ENCODE results near the gene EXOC3L1.

DNA sequence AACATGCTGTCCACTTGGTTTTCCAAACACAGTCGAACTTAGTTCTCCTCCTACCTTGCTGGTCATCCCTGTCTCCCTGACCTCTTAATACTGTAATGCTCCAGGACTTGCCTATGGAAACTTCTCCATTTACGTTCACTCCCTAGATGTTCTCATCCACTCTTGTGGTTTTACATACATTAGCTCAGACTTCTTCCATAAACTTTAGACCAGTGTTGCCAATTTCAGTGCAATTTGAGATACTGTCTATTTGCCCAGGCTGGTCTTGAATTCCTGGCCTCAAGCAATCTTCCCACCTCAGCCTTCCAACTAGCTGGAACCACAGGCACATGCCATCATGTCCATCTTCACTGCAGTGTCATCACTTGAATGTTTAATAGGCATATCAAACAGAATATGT lies 7.6 kb downstream of the EXOC3L1 start:
- TF ChIP-seq, protein P1, sequence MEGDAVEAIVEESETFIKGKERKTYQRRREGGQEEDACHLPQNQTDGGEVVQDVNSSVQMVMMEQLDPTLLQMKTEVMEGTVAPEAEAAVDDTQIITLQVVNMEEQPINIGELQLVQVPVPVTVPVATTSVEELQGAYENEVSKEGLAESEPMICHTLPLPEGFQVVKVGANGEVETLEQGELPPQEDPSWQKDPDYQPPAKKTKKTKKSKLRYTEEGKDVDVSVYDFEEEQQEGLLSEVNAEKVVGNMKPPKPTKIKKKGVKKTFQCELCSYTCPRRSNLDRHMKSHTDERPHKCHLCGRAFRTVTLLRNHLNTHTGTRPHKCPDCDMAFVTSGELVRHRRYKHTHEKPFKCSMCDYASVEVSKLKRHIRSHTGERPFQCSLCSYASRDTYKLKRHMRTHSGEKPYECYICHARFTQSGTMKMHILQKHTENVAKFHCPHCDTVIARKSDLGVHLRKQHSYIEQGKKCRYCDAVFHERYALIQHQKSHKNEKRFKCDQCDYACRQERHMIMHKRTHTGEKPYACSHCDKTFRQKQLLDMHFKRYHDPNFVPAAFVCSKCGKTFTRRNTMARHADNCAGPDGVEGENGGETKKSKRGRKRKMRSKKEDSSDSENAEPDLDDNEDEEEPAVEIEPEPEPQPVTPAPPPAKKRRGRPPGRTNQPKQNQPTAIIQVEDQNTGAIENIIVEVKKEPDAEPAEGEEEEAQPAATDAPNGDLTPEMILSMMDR (conservative IDR thresholded peaks at IDR 0.05; ENCODE audit: low read length): no peak
- no peak for TF ChIP-seq EZH2phosphoT487 (IDR thresholded peaks at IDR 0.05; ENCODE audit: borderline replicate concordance, low read depth, low read length)

Data from OCI-LY7 (cell line).